Measurements from ENCODE around the gene RNF8.
"Not testable (repeated sequence)": the region's sequence is repeated elsewhere in the genome, so short reads cannot be mapped to it uniquely, and the experiment has no call there.

Gene RNF8

DNA sequence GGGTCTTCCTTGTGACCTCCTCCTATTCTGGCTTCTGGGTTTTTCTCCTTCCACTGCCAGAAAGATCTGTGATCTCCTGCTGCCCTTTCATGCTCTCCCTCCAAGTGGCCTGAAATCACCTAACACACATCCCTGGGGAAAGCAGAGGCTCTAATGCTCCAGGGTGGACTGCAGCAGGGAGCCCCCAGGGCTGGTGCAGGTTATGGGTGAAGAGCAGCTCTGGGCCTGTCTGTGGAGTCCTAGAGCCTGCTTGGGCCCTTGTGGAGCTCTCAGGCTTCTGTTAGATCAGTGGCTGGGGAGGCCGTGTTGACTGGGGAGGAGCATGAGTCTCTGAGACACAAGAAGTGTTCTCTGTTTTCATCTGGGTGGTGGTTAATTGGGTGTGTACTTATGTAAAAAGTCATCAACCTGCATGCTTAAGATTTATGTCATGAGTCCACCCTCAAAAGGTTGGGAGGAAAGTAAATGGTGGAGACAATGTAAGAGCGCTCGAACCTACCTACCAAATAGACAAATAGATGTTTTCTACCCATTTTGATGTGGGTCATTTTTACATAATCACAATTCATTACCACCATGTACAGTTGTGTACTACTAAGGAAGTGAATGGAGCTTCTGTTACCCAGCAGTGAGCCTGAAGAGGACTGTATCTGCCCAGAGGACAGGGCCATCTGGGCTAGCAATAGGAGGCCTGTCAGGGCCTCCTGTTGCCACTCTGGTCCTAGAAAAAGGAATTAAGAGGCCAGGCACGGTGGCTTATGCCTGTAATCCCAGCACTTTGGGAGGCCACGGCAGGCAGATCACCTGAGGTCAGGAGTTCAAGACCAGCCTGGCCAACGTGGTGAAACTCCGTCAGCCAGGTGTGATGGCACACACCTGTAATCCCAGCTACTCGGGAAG is 32.0 kb upstream of the RNF8 start:
- no peak for DNase-seq (ENCODE audit: low read depth)
- no peak overlapping the region for H3K4me3 ChIP-seq (replicated peaks; ENCODE audit: low read depth, low read length)
- TF ChIP-seq, protein P1, sequence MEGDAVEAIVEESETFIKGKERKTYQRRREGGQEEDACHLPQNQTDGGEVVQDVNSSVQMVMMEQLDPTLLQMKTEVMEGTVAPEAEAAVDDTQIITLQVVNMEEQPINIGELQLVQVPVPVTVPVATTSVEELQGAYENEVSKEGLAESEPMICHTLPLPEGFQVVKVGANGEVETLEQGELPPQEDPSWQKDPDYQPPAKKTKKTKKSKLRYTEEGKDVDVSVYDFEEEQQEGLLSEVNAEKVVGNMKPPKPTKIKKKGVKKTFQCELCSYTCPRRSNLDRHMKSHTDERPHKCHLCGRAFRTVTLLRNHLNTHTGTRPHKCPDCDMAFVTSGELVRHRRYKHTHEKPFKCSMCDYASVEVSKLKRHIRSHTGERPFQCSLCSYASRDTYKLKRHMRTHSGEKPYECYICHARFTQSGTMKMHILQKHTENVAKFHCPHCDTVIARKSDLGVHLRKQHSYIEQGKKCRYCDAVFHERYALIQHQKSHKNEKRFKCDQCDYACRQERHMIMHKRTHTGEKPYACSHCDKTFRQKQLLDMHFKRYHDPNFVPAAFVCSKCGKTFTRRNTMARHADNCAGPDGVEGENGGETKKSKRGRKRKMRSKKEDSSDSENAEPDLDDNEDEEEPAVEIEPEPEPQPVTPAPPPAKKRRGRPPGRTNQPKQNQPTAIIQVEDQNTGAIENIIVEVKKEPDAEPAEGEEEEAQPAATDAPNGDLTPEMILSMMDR (IDR thresholded peaks at IDR 0.05; ENCODE audit: low read length, missing control alignments), result no peak

- H3K4me3 ChIP-seq (replicated peaks; ENCODE audit: low read depth, low read length), result no peak overlapping the region
- peak; percentile 44 for DNase-seq (ENCODE audit: low read depth)
- TF ChIP-seq, protein P1 (IDR thresholded peaks at IDR 0.05; ENCODE audit: low read length, missing control alignments), result no peak
Measured at GRCh38 chr6:37323580-37323979, 30.2 kb upstream of the RNF8 start.

DNA sequence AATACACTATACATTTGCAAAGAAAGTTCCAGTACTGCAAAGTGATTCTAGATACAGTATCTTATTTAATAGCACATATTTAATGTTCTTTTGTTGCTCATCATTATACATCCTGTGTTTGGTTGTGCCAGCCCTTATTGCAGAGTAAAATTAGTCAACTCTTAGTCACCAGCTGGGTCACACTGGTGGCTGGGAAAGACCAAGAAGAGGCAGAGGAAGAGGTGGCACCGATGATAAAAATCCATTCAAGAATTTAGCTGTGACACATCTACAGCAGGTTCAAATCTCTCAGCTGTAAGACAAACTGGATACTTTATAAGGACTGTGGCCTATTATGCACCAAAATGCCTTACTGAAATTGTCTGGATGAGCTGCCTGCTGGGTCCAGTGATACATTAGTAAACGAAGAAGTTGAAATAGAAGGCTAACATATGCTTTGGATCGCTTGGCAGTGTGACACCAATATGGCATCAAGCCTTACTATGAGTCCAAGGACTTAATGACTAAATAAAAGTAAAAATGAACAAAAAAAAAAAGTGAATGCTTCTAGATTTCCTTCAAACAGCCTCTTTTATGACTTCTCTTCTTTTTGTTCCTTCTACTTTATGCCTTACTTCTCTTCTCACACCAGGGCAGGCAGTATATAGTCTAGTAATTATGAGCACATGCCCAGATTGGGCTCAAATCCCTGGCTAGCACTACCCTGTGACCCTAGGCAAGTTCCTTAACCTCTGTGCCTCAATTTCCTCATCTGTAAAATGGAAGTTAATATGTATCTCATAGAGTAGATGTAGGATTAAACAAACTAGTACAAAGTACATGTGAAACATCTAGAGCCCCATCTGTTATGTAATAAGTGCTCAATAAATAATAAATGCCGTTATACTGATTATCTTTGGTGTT is 29.4 kb upstream of the RNF8 start:
- H3K4me3 ChIP-seq (replicated peaks; ENCODE audit: low read depth, low read length), result no peak overlapping the region
- TF ChIP-seq, protein P1 (IDR thresholded peaks at IDR 0.05; ENCODE audit: low read length, missing control alignments), result no peak
- DNase-seq (ENCODE audit: low read depth), result peak; percentile 21

- H3K4me3 ChIP-seq (replicated peaks; ENCODE audit: low read depth, low read length); DNase-seq (ENCODE audit: low read depth): not testable (repeated sequence)
Measured at GRCh38 chr6:37330345-37330744, 23.4 kb upstream of the RNF8 start.

DNA sequence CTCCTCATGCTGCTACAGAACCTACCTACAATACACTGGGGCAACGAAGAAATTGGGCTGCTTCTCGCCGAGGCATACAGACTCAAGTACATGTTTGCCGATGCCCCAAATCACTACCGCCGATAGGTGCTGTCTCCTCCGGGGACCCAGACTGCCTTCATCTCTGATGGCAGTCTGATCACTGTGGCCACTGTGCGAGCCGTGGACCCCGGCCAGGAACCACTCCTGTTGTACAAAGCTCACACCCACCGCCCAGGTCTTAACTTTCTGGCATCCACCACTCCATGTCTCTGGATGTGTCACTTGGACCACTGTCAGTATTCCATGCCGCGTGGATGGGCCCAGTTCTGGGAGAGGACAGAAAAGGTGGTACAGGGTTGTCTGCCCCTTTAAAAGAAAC is 22.7 kb upstream of the RNF8 start:
- DNase-seq (ENCODE audit: low read depth), result no peak
- TF ChIP-seq, protein P1 (IDR thresholded peaks at IDR 0.05; ENCODE audit: low read length, missing control alignments), result no peak

GRCh38 chr6:37332894-37333293 is 20.9 kb upstream of the RNF8 start:
- DNase-seq (ENCODE audit: low read depth), result no peak
- H3K4me3 ChIP-seq (replicated peaks; ENCODE audit: low read depth, low read length), result no peak overlapping the region
- TF ChIP-seq, protein P1 (IDR thresholded peaks at IDR 0.05; ENCODE audit: low read length, missing control alignments), result no peak

More for the DNA sequence above, 22.7 kb upstream of the RNF8 start:
- no peak overlapping the region for H3K4me3 ChIP-seq (replicated peaks; ENCODE audit: low read depth, low read length)

GRCh38 chr6:37334047-37334446 is 19.7 kb upstream of the RNF8 start:
- no peak for DNase-seq (ENCODE audit: low read depth)
- TF ChIP-seq, protein P1 (IDR thresholded peaks at IDR 0.05; ENCODE audit: low read length, missing control alignments), result no peak
- H3K4me3 ChIP-seq (replicated peaks; ENCODE audit: low read depth, low read length), result no peak overlapping the region

DNA sequence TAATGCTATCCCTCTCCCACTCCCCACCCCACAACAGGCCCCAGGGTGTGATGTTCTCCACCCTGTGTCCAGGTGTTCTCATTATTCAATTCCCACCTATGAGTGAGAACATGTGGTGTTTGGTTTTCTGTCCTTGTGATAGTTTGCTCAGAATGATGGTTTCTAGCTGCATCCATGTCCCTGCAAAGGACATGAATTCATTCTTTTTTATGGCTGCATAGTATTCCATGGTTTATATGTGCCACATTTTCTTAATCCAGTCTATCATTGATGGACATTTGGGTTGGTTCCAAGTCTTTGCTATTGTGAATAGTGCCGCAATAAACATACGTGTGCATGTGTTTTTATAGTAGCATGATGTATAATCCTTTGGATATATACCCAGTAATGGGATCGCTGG is 15.5 kb upstream of the RNF8 start:
- not testable (repeated sequence) for H3K4me3 ChIP-seq (replicated peaks; ENCODE audit: low read depth, low read length); DNase-seq (ENCODE audit: low read depth)

Data from fibroblast of pulmonary artery (primary cell).